Cardiac fibroblast (primary cell): ENCODE data around the gene MAP4K5.

Experiments
- DNase-seq, 2 donors: peaks; one replicate each; pipeline versions ENCODE4 v3.0.0 to v3.0.0-alpha.2; 2010; ENCODE audit warnings: low read depth in 2 of 2
- H3K4me3 ChIP-seq, 2 donors: replicated peaks in 1 of 2; 1 replicate in 1 of 2; 2 replicates in 1 of 2; pipeline ENCODE4 v1.5.1; 2011; ENCODE audit warnings: low read depth in 2 of 2, low read length in 2 of 2, mild to moderate bottlenecking in 2 of 2, moderate library complexity in 1 of 2
- CTCF ChIP-seq: IDR thresholded peaks from one replicate; pipeline ENCODE4 v1.5.1; 2011; ENCODE audit warnings: low read depth, mild to moderate bottlenecking, low read length, inconsistent platforms

Gene MAP4K5

GRCh38 chr14:50397390-50398188 lies 134.8 kb downstream of the MAP4K5 start:
- peak overlapping the region; percentile 55 to 65 for H3K4me3 ChIP-seq
- DNase-seq: peak; percentile 30 to 44
- TF ChIP-seq CTCF: no peak

GRCh38 chr14:50396631-50397389 lies 135.6 kb downstream of the MAP4K5 start, which contains the start of gene CDKL1:
Gene CDKL1 (minus strand): TSS chr14:50396881. CDS start chr14:50395868, 1,013 bp downstream.
- DNase-seq: peak; percentile 63 to 70
- H3K4me3 ChIP-seq: peak within 1 kb of the TSS; percentile 63 to 65
- no peak for TF ChIP-seq CTCF

GRCh38 chr14:50395448-50395847 lies 136.9 kb downstream of the MAP4K5 start:
- peak overlapping the region in 1 of 2 donors; percentile 65 for H3K4me3 ChIP-seq
- no peak for DNase-seq
- no peak for TF ChIP-seq CTCF

GRCh38 chr14:50394713-50395112 lies 137.7 kb downstream of the MAP4K5 start:
- no peak overlapping the region for H3K4me3 ChIP-seq
- DNase-seq: no peak
- TF ChIP-seq CTCF: no peak

- DNase-seq: no peak
- no peak for TF ChIP-seq CTCF
- no peak overlapping the region for H3K4me3 ChIP-seq
Measured at GRCh38 chr14:50389668-50390441, 142.5 kb downstream of the MAP4K5 start.

- no peak for TF ChIP-seq CTCF
- H3K4me3 ChIP-seq: no peak overlapping the region
- DNase-seq: no peak
Measured at GRCh38 chr14:50388256-50388931, 144.0 kb downstream of the MAP4K5 start.
